Measurements from ENCODE around the gene CCDC192. TPM values are rescaled to one million over a fixed set of nuclear protein-coding genes. Genes with fewer than 3 reads are reported as not detected.

The CCDC192 gene
- total RNA-seq, 1 donor from 2014 or later = not detected

DNA sequence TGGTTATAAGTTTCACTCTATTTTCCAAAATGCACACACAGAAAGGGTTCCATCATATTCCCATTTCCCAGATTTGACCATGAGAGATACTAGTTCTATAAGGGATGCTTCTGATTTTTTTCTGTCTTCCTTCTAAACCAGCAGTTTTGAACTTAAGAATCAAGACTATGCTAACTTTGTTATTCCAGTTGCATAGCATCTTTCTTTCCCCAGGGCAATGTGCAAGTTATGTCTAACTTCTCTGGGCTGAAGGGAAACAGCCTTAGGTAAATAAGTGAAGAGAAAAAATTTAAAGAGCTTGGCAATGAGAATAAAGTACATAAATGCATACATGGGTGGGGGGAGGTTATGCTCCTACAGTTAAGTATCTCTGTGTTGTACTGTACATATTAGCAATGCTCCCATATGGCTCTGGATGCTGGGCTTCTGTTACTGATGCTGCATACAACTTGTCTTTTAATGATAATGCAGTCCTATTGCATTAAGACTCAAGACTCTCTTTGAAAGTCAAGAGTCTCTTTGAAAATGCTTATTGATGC, 254.6 kb downstream of the CCDC192 start:
- peaks cover 22% of the 10 kb centered on the region for H3K36me3 Mint-ChIP-seq (ENCODE audit: low read depth)
- H3K27me3 Mint-ChIP-seq = no peaks in the 10 kb centered on the region
- H3K4me1 Mint-ChIP-seq = peaks cover 19% of the 10 kb centered on the region
- ATAC-seq (ENCODE audit: low read depth) (no peak), DNase-seq (no peak)
- ChIA-PET POLR2A (no interaction called here), CTCF (no interaction called here)
- no peak overlapping the region for H3K27ac Mint-ChIP-seq
- intact Hi-C loops (cut with micrococcal nuclease) = no loop called here
- H3K9me3 Mint-ChIP-seq = peaks cover 2% of the 10 kb centered on the region
- TF ChIP-seq, protein P1, sequence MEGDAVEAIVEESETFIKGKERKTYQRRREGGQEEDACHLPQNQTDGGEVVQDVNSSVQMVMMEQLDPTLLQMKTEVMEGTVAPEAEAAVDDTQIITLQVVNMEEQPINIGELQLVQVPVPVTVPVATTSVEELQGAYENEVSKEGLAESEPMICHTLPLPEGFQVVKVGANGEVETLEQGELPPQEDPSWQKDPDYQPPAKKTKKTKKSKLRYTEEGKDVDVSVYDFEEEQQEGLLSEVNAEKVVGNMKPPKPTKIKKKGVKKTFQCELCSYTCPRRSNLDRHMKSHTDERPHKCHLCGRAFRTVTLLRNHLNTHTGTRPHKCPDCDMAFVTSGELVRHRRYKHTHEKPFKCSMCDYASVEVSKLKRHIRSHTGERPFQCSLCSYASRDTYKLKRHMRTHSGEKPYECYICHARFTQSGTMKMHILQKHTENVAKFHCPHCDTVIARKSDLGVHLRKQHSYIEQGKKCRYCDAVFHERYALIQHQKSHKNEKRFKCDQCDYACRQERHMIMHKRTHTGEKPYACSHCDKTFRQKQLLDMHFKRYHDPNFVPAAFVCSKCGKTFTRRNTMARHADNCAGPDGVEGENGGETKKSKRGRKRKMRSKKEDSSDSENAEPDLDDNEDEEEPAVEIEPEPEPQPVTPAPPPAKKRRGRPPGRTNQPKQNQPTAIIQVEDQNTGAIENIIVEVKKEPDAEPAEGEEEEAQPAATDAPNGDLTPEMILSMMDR (IDR thresholded peaks at IDR 0.05) = no peak
- H3K4me3 Mint-ChIP-seq = no peak overlapping the region

DNA sequence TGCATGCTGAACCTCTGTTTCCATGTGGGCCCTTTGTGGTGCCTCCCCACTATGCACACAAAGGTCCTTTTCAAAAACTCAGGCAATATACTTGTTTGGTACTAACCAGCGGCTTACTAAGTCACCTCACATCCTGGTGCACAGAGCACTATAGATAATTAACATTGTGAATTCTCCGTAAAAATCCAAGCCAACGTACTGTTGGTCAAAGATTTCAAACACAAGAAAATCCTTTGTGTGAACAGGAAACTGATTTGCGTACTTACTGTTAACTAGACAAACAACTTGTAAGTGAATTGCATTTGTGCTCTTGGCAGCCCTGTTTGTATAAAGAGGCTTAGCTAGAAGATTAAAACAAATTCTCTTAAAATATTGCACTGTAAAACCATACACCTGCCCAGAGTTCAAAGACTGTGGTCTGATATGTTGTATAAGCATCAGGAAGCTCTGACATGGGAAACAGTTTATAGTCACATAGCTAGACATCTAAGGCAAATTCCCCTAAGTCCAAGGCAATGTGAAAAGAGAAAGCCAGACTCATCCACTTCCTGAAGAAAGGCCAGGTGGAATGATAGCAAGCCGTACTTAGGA, 255.3 kb downstream of the CCDC192 start:
- TF ChIP-seq, protein P1 (IDR thresholded peaks at IDR 0.05) = no peak
- intact Hi-C loops (cut with micrococcal nuclease) = no loop called here
- Mint-ChIP-seq H3K9me3 (peaks cover 2% of the 10 kb centered on the region), H3K36me3 (ENCODE audit: low read depth) (peaks cover 22% of the 10 kb centered on the region), H3K27ac (no peak overlapping the region), H3K27me3 (no peaks in the 10 kb centered on the region), H3K4me1 (peaks cover 19% of the 10 kb centered on the region), H3K4me3 (no peak overlapping the region)
- POLR2A ChIA-PET = interaction anchor here (0.5 kb wide), 1 partner anchor 47 kb away, joined by 5 read pairs; no protein-coding TSS in a partner anchor
- CTCF ChIA-PET = no interaction called here
- DNase-seq = no peak
- ATAC-seq (ENCODE audit: low read depth) = no peak

DNA sequence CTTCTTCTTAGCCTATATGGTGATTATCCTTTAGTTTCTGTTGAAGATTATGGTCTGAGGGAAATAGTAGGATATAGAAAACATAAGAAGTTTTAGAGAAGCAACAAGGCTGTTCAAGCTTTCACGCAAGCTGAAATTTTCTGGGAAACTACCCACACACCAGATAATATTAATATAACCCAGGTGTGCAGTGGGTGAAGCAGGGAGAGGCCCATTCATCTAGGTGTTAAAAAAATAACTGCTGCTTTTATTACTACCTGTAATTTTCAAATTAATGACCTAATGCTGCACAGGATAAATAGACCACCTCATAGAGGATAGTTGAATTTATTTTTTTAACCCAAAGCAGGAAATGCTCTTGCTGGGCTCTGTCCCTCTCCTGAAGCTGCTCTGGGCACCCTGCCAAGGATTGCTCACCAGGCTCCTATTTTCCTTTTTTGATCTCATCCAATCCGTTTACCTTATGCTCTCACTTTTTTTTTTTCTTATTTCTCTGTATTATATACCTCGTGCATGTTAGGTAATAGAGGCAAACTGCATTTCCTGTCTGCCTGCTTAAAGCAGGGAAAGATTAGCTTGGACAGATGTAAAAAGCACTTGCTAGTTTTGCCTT, 256.1 kb downstream of the CCDC192 start:
- CTCF ChIA-PET = no interaction called here
- ATAC-seq (ENCODE audit: low read depth) = no peak
- no peak for DNase-seq

DNA sequence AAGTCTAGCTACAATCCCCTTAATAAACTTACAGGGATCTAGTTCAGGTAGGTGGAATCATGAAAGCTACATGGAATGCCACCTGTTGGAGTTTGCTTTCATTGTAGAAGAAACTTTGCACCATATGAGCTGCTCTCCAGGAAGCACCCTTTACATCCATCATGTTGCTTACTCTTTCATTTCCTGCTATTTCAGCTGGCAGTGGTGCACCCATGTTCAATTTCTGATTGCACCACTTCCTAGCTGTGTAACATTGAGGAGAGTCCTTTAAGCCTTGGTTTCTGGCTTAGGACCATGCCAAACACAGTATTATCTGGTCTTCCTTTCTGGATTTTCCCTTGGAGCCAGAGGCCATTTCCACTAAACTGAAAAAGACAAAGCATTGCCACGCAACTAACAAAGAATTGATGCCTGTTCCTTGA, 257.1 kb downstream of the CCDC192 start:
- Mint-ChIP-seq H3K27me3 (no peaks in the 10 kb centered on the region), H3K9me3 (peaks cover 7% of the 10 kb centered on the region), H3K4me3 (no peak overlapping the region), H3K27ac (no peak overlapping the region), H3K36me3 (ENCODE audit: low read depth) (peaks cover 34% of the 10 kb centered on the region), H3K4me1 (peaks cover 19% of the 10 kb centered on the region)
- intact Hi-C loops (cut with micrococcal nuclease) = no loop called here
- ATAC-seq (ENCODE audit: low read depth) (no peak), DNase-seq (no peak)
- TF ChIP-seq, protein P1 (IDR thresholded peaks at IDR 0.05) = no peak
- ChIA-PET CTCF (no interaction called here), POLR2A (interaction anchor here (0.6 kb wide), 1 partner anchor 122 kb away, joined by 4 read pairs; no protein-coding TSS in a partner anchor)

More for the DNA sequence above, 256.1 kb downstream of the CCDC192 start:
- peaks cover 27% of the 10 kb centered on the region for H3K36me3 Mint-ChIP-seq (ENCODE audit: low read depth)
- peaks cover 2% of the 10 kb centered on the region for H3K9me3 Mint-ChIP-seq
- H3K27ac Mint-ChIP-seq = no peak overlapping the region
- TF ChIP-seq, protein P1 (IDR thresholded peaks at IDR 0.05) = no peak
- intact Hi-C loops (cut with micrococcal nuclease) = no loop called here
- H3K27me3 Mint-ChIP-seq = no peaks in the 10 kb centered on the region
- peaks cover 19% of the 10 kb centered on the region for H3K4me1 Mint-ChIP-seq
- POLR2A ChIA-PET = no interaction called here
- H3K4me3 Mint-ChIP-seq = no peak overlapping the region

DNA sequence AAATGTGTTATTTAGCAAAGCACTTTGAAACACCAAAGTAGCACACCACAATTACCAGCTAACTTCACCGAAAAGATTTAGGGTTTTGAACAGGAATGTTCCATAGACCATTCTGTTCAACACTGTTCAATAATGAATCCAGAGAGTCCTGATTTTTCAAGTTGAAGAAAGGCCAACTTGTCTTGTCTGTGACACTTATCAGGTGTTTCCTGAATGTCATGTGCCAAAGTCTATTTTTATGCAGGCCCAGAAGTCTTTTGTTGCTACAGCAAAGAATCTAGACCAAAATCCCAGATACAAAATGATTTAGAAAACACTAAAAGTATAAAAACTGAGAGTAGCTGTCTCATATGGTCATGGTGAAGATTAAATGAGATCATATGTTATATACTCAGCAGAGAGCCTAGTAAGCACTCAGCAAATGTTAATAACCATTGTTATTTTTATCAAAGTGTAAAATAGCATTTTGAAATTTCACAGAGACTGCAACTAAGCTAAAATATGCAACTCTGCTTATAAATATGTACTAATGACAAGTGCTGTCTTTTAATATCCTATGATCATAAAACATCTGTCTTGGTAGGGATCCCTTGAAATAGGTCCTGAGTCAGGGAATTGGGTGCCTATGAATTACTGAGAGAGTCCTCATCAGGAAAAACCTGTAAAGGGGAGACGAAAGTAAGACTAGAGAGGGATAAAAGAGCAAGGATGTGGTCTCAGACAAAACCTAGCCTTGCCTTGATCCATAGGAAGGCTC, 258.0 kb downstream of the CCDC192 start:
- Mint-ChIP-seq H3K36me3 (ENCODE audit: low read depth) (peaks cover 33% of the 10 kb centered on the region), H3K27me3 (no peaks in the 10 kb centered on the region), H3K4me1 (peaks cover 19% of the 10 kb centered on the region), H3K9me3 (peaks cover 8% of the 10 kb centered on the region), H3K4me3 (no peak overlapping the region), H3K27ac (no peak overlapping the region)
- DNase-seq = no peak
- ChIA-PET CTCF (no interaction called here), POLR2A (no interaction called here)
- ATAC-seq (ENCODE audit: low read depth) = no peak
- TF ChIP-seq, protein P1 (IDR thresholded peaks at IDR 0.05) = no peak
- intact Hi-C loops (cut with micrococcal nuclease) = no loop called here
